Caco-2 (cell line): Measurements from ENCODE around the gene KRT6A. TPM values are rescaled to one million over a fixed set of nuclear protein-coding genes. Genes with fewer than 3 reads are reported as not detected.

Experiments
- BruUV-seq: library from RNA; stranded (reverse); fragments of 400-500 nt; replicated peaks from 2 replicates; lab custom pipeline; 2021; lab: Mats Ljungman, UMichigan
- CTCF ChIA-PET: fragments of 300-600 bp; sonication (Branson Sonifier 250); formaldehyde crosslinking; loops from one replicate; lab custom pipeline; 2022; ENCODE audit warnings: antibody characterized with exemption; lab: Charles Lee
- POLR2A ChIA-PET: fragments of 300-600 bp; sonication (Branson Sonifier 250); formaldehyde crosslinking; loops from one replicate; lab custom pipeline; 2022; ENCODE audit warnings: antibody characterized with exemption; lab: Charles Lee
- DNase-seq, 2 experiments: peaks; one replicate each; pipeline versions ENCODE4 v3.0.0 to v3.0.0-alpha.2; 2020 to 2022
- H3K27me3 ChIP-seq: replicated peaks from 2 replicates; pipeline ENCODE4 v1.6.0; 2011; ENCODE audit warnings: low read length; ENCODE audit not compliant: control insufficient read depth, insufficient read depth
- H3K36me3 ChIP-seq: 2 replicates; pipeline ENCODE4 v1.5.1; 2011; ENCODE audit warnings: low read length; ENCODE audit not compliant: control insufficient read depth, insufficient read depth
- H3K4me1 ChIP-seq: fragments of 250-450 bp; sonication (Bioruptor Pico); 2 replicates; pipeline ENCODE4 v1.5.1; 2020; ENCODE audit warnings: mild to moderate bottlenecking
- H3K4me3 ChIP-seq: 2 replicates; pipeline ENCODE4 v1.5.1; 2011; ENCODE audit warnings: low read depth, mild to moderate bottlenecking, control low read depth, low read length
- H3K9me3 ChIP-seq: fragments of 250-450 bp; sonication (Bioruptor Pico); 2 replicates; pipeline ENCODE4 v1.5.1; 2020; ENCODE audit warnings: mild to moderate bottlenecking, moderate library complexity
- H3K27ac Mint-ChIP-seq: one replicate; pipeline ENCODE4 v1.8.0; 2022; ENCODE audit warnings: mixed read lengths; ENCODE audit not compliant: unreplicated experiment
- H3K27me3 Mint-ChIP-seq: one replicate; pipeline ENCODE4 v1.8.0; 2022; ENCODE audit warnings: mixed read lengths; ENCODE audit not compliant: insufficient read depth, unreplicated experiment
- H3K36me3 Mint-ChIP-seq: one replicate; pipeline ENCODE4 v1.8.0; 2022; ENCODE audit warnings: mild to moderate bottlenecking, mixed read lengths; ENCODE audit not compliant: insufficient read depth, unreplicated experiment
- H3K4me1 Mint-ChIP-seq: one replicate; pipeline ENCODE4 v1.8.0; 2022; ENCODE audit warnings: low read depth, mixed read lengths; ENCODE audit not compliant: unreplicated experiment
- H3K4me3 Mint-ChIP-seq: one replicate; pipeline ENCODE4 v1.8.0; 2022; ENCODE audit warnings: mild to moderate bottlenecking, moderate library complexity, mixed read lengths; ENCODE audit not compliant: unreplicated experiment
- H3K9me3 Mint-ChIP-seq: one replicate; pipeline ENCODE4 v1.8.0; 2022; ENCODE audit warnings: mixed read lengths; ENCODE audit not compliant: unreplicated experiment
- CTCF ChIP-seq, 2 experiments: fragments of 200-600 bp in 1 of 2; IDR thresholded peaks; 1 replicate in 1 of 2; 2 replicates in 1 of 2; pipeline versions ENCODE4 v1.5.1 to v1.8.0; 2011 to 2022; ENCODE audit warnings: antibody characterized with exemption in 1 of 2, control low read depth in 1 of 2, inconsistent platforms in 1 of 2, low read depth in 1 of 2, low read length in 1 of 2, mild to moderate bottlenecking in 1 of 2, moderate library complexity in 1 of 2; ENCODE audit not compliant: insufficient read depth in 1 of 2, severe bottlenecking in 1 of 2, unreplicated experiment in 1 of 2
- intact Hi-C: fragments of 100-400 bp; cut with micrococcal nuclease; formaldehyde crosslinking; loops from one replicate; pipeline ENCODE4 v1.10.0; 2022; ENCODE audit not compliant: unreplicated experiment
- total RNA-seq: library from RNA; stranded (reverse); gene quantifications from 2 replicates; pipeline ENCODE4 v1.2.3, GENCODE V29; 2022

The KRT6A gene
- total RNA-seq, 1 experiment from 2014 or later: 0.14 TPM

- POLR2A ChIA-PET: no interaction called here
- no peak overlapping the region for H3K4me3 Mint-ChIP-seq
- no peaks in the 10 kb centered on the region for H3K4me1 ChIP-seq
- H3K27me3 ChIP-seq: no peaks in the 10 kb centered on the region
- H3K4me3 ChIP-seq: no peak overlapping the region
- peaks cover 8% of the 10 kb centered on the region; the same call in 1 of the 2 replicates for H3K9me3 ChIP-seq
- CTCF ChIA-PET: no interaction called here
- DNase-seq: no peak
- intact Hi-C loops: no loop called here
- H3K36me3 Mint-ChIP-seq: no peaks in the 10 kb centered on the region
- H3K27me3 Mint-ChIP-seq: peaks cover 24% of the 10 kb centered on the region
- H3K36me3 ChIP-seq: no peaks in the 10 kb centered on the region
- H3K9me3 Mint-ChIP-seq: peaks cover 12% of the 10 kb centered on the region
- no TSS peak for BruUV-seq
- H3K4me1 Mint-ChIP-seq: no peaks in the 10 kb centered on the region
- H3K27ac Mint-ChIP-seq: no peak overlapping the region
- TF ChIP-seq CTCF (IDR thresholded peaks at IDR 0.05; ENCODE audit: insufficient read depth in 1 of 2, low read depth in 1 of 2, low read length in 1 of 2, severe bottlenecking in 1 of 2, unreplicated experiment in 1 of 2): no peak
Observed at GRCh38 chr12:52486166-52487105, 6.6 kb downstream of the KRT6A start.

GRCh38 chr12:52480073-52480472, 13.0 kb downstream of the KRT6A start:
- no peaks in the 10 kb centered on the region for H3K4me1 ChIP-seq
- peaks cover 4% of the 10 kb centered on the region; the same call in 1 of the 2 replicates for H3K9me3 ChIP-seq
- H3K36me3 ChIP-seq: no peaks in the 10 kb centered on the region
- H3K27me3 Mint-ChIP-seq: peaks cover 11% of the 10 kb centered on the region
- ChIA-PET CTCF (no interaction called here), POLR2A (interaction anchor here (0.7 kb wide), 1 partner anchor 210 kb away, joined by 3 read pairs; no protein-coding TSS in a partner anchor)
- peaks cover 35% of the 10 kb centered on the region for H3K9me3 Mint-ChIP-seq
- H3K27me3 ChIP-seq: no peaks in the 10 kb centered on the region
- BruUV-seq: no TSS peak
- no peak for DNase-seq
- no peak overlapping the region for H3K4me3 Mint-ChIP-seq
- TF ChIP-seq CTCF (IDR thresholded peaks at IDR 0.05; ENCODE audit: insufficient read depth in 1 of 2, low read depth in 1 of 2, low read length in 1 of 2, severe bottlenecking in 1 of 2, unreplicated experiment in 1 of 2): no peak
- no peak overlapping the region for H3K27ac Mint-ChIP-seq
- H3K4me1 Mint-ChIP-seq: no peaks in the 10 kb centered on the region
- H3K4me3 ChIP-seq: no peak overlapping the region
- no peaks in the 10 kb centered on the region for H3K36me3 Mint-ChIP-seq
- intact Hi-C loops: no loop called here

GRCh38 chr12:52477651-52478050, 15.4 kb downstream of the KRT6A start:
- BruUV-seq: no TSS peak
- Histone ChIP-seq H3K36me3 (no peaks in the 10 kb centered on the region), H3K4me1 (no peaks in the 10 kb centered on the region), H3K9me3 (no peaks in the 10 kb centered on the region), H3K4me3 (no peak overlapping the region), H3K27me3 (no peaks in the 10 kb centered on the region)
- Mint-ChIP-seq H3K27ac (no peak overlapping the region), H3K9me3 (peaks cover 29% of the 10 kb centered on the region), H3K36me3 (no peaks in the 10 kb centered on the region), H3K27me3 (peaks cover 2% of the 10 kb centered on the region), H3K4me1 (no peaks in the 10 kb centered on the region), H3K4me3 (no peak overlapping the region)
- ChIA-PET POLR2A (no interaction called here), CTCF (no interaction called here)
- intact Hi-C loops: no loop called here
- DNase-seq: no peak
- no peak for TF ChIP-seq CTCF (IDR thresholded peaks at IDR 0.05; ENCODE audit: insufficient read depth in 1 of 2, low read depth in 1 of 2, low read length in 1 of 2, severe bottlenecking in 1 of 2, unreplicated experiment in 1 of 2)
